Right ventricle myocardium superior (tissue), 1 donor: ENCODE data around the gene UFD1. TPM values are rescaled to one million over a fixed set of nuclear protein-coding genes. Genes with fewer than 3 reads are reported as not detected.

Source experiments
- ATAC-seq: fragments of 200-7000 bp; cut with Tn5 transposase; one replicate; pipeline ENCODE4 v1.9.1; 2020; ENCODE audit warnings: mild to moderate bottlenecking; ENCODE audit not compliant: poor library complexity
- DNase-seq: peaks from one replicate; pipeline ENCODE4 v3.0.0-alpha.2; 2020
- intact Hi-C: fragments of 100-400 bp; cut with DNase I; formaldehyde crosslinking; loops from one replicate; pipeline ENCODE4 v1.11.2; 2022
- long read RNA-seq: library from polyadenylated mRNA; unstranded; transcript quantifications from one replicate; pipeline ENCODE4 v2.0.0, GENCODE V29; 2021
- total RNA-seq: library from RNA; stranded (reverse); fragmentation: NEBNext Ultra II Directional; extraction: Animal tissue kit (Norgen Biotek cat#: 25700); gene quantifications from one replicate; pipeline ENCODE4 v1.2.1, GENCODE V29; 2021
- donor health status: DM: no; HTN: yes; CAD: no; lungs with severe emphysema.

The UFD1 gene, protein sequence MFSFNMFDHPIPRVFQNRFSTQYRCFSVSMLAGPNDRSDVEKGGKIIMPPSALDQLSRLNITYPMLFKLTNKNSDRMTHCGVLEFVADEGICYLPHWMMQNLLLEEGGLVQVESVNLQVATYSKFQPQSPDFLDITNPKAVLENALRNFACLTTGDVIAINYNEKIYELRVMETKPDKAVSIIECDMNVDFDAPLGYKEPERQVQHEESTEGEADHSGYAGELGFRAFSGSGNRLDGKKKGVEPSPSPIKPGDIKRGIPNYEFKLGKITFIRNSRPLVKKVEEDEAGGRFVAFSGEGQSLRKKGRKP
- 43.5 TPM for total RNA-seq
- long read RNA-seq, transcript UFD1-201 (12 exons, 1,814 nt): major isoform, 67 of 85 reads
- long read RNA-seq, partial matches to known transcripts: 2 of 85 reads
- long read RNA-seq, other reads (novel, unspliced or antisense): 16 of 85 reads

- ATAC-seq (peak; percentile 88), DNase-seq (peak; percentile 90)
- intact Hi-C loops: loop anchor here (10.0 kb wide), 1 partner anchor 94 kb away; no protein-coding TSS in a partner anchor
Observed at GRCh38 chr22:19478901-19479354, at the start of gene UFD1. Gene UFD1, minus strand, starts transcription at chr22:19479193. Its CDS starts 108 bp downstream, at chr22:19479085.

DNA sequence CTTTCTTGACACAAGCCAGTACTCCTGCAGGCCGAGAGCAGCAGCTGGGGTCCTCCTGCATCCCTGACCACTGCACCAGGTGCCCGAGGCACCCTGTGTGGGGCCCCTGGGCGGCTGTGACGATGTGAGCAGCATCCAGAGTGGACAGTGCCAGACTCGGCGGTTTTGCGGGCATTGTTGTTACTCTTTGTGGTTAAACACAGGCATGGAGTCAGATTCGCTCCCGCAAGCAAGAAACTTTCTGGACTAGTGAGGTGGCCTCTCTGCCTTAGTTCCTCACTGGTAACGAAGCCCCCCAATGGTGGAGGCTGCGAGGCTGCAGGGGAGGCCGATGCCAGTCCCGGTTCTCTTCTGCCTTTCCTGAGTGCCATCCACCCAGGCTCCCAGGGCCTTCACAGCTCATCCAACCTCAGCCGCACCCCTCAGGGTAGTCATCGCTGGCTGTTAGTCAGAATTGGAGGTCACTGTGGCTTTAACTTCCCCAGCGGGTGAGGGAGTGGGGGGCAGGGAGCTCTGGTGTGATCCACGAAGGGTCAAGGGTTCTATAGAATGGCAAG lies 48.9 kb upstream of the UFD1 start:
- DNase-seq (no peak), ATAC-seq (no peak)
- intact Hi-C loops: no loop called here

GRCh38 chr22:19527321-19527721 lies 48.3 kb upstream of the UFD1 start:
- intact Hi-C loops: no loop called here
- ATAC-seq: no peak
- DNase-seq: no peak

GRCh38 chr22:19526702-19527111 lies 47.7 kb upstream of the UFD1 start:
- intact Hi-C loops: no loop called here
- no peak for ATAC-seq

GRCh38 chr22:19526076-19526701 lies 47.2 kb upstream of the UFD1 start:
- ATAC-seq (no peak), DNase-seq (no peak)
- intact Hi-C loops: no loop called here

More at GRCh38 chr22:19526702-19527111, 47.7 kb upstream of the UFD1 start:
- no peak for DNase-seq

DNA sequence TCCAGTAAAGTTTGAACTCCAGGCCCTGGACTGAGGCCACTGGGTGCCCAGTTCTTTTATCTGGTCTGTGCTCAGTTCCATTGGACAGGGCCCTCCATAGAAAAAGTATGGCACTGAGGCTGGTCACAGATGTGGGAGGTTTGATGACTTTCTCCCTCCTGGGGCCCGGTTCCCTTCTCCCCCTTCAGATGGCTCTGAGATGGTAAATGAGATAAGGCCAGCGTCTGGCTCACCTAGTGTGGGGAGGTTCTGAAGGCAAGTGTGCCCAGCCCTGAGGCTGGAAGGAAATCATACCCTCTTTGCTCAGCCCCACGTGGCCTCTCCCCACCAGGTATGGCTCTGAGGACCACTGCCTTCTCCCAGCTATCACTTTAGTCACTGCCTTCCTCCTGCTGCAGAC lies 46.7 kb upstream of the UFD1 start:
- DNase-seq (no peak), ATAC-seq (no peak)
- intact Hi-C loops: no loop called here

- ATAC-seq (peak; percentile 12), DNase-seq (peak; percentile 61)
- intact Hi-C loops: no loop called here
Observed at GRCh38 chr22:19525116-19525660, 46.2 kb upstream of the UFD1 start.

- peak; percentile 69 for DNase-seq
- intact Hi-C loops: no loop called here
- peak; percentile 63 for ATAC-seq
Observed at GRCh38 chr22:19524170-19525115, 45.5 kb upstream of the UFD1 start, which contains the start of gene CLDN5. Gene CLDN5, minus strand, starts transcription at chr22:19524410. Its CDS starts 155 bp downstream, at chr22:19524255.

GRCh38 chr22:19523240-19524169 lies 44.5 kb upstream of the UFD1 start:
- peak; percentile 23 for ATAC-seq
- intact Hi-C loops: no loop called here
- DNase-seq: peak; percentile 40

GRCh38 chr22:19522881-19523239 lies 43.9 kb upstream of the UFD1 start:
- no peak for ATAC-seq
- no peak for DNase-seq
- intact Hi-C loops: no loop called here

- ATAC-seq: peak; percentile 70
- peak; percentile 76 for DNase-seq
- intact Hi-C loops: no loop called here
Observed at GRCh38 chr22:19522190-19522880, 43.3 kb upstream of the UFD1 start.

- ATAC-seq (no peak), DNase-seq (peak; percentile 23)
- intact Hi-C loops: no loop called here
Observed at GRCh38 chr22:19520566-19521305, 41.7 kb upstream of the UFD1 start.

GRCh38 chr22:19520007-19520406 lies 41.0 kb upstream of the UFD1 start:
- DNase-seq (peak; percentile 11), ATAC-seq (no peak)
- intact Hi-C loops: no loop called here

DNA sequence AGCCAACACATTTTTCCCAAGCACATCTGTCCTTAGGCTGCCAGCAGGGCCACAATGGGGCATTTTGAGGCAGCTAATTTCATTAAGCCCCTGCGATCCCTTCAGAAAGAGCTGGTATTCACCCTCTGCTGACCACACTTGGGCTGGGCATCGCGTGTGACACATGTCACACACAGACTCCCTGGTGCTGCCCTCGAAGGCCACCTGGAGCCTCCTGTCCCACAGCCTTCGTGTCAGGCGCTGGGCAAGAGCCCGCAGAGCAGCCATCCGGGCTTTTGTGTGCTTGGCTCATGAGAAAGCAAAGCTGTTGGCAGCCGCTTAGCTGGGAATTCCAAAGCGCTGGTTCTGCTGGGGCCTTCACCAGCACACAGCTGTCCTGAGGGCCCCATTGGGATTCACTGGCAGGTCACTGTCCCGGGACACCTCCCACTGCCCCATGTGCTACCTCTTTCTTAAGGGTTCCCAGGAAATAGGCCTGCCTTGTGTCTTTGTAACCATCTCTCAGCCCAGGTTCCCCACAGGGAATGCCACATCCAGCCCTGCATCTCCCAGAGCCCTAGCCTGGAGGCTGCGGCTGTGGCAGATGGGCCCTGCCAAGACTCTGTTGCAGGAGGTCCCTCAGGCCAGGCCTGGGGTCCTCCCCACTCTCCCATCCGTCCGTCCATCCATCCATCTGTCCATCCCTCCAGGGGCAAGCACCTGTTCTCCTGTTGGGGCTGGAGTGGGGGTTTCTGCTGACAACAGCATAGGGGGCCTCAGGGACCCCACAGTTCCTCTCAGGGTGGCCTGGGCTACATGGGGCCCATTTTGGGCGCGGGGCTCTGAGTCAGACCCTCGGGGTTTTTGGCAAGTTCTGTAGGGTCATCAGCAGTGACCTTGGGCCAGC lies 40.3 kb upstream of the UFD1 start:
- no peak for ATAC-seq
- intact Hi-C loops: no loop called here

GRCh38 chr22:19518635-19519034 lies 39.6 kb upstream of the UFD1 start:
- DNase-seq (peak; percentile 28), ATAC-seq (no peak)
- intact Hi-C loops: no loop called here

More for the DNA sequence above, 40.3 kb upstream of the UFD1 start:
- DNase-seq: peak; percentile 27
